Renal cortical epithelial cell (primary cell): ENCODE results near the gene ZNF780B. TPM values are rescaled to one million over a fixed set of nuclear protein-coding genes. Genes with fewer than 3 reads are reported as not detected.
"Not testable (repeated sequence)": the region's sequence is repeated elsewhere in the genome, so short reads cannot be mapped to it uniquely, and the experiment has no call there.

ENCODE experiments used
- DNase-seq: peaks from one replicate; pipeline ENCODE4 v3.0.0-alpha.2; 2011; ENCODE audit warnings: low read depth
- total RNA-seq: library from RNA; depleted of rRNA; stranded (reverse); fragments of >200 nt; gene quantifications from 2 replicates; pipeline ENCODE4 v1.2.3, GENCODE V29; 2014

The ZNF780B gene
- 4.5 and 33.2 TPM in 2 replicates for total RNA-seq

DNA sequence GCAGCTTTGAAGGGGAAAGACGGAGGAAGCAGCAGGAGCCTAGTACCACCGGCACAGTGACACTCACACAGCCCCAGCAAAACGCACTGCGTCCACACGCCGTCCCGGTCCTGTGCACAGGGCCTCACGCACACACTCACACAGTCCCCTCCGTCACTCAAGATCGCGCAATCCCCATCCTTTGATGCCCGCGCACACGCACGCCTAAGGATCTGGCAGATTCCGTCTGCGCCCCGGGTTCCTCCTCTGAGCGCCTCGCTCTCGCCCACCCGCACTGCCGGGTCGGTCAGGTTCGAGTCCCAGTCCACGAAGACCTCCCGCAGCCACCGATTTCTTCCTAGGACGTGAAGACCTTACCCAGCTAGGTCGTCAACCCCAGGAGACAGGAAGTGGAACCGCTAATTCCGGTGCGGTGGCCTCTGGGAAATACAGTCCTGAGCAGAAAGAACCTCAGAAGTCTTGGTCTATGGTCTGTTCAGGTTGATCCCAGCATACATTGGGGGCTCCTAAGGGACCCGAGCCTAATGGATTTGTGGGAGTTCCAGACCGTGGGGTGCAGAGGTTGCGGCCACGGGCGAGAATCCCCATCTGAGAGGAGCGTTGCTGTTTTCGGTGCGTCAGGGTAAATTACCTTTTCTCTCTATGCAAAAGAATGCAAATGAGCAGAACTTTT lies at the start of gene ZNF780B:
TSS of gene ZNF780B (minus strand) at position 400 of the 673 bp plus-strand sequence. CDS start 5,899 bp downstream, outside the sequence.
- DNase-seq, result peak; percentile 50

DNA sequence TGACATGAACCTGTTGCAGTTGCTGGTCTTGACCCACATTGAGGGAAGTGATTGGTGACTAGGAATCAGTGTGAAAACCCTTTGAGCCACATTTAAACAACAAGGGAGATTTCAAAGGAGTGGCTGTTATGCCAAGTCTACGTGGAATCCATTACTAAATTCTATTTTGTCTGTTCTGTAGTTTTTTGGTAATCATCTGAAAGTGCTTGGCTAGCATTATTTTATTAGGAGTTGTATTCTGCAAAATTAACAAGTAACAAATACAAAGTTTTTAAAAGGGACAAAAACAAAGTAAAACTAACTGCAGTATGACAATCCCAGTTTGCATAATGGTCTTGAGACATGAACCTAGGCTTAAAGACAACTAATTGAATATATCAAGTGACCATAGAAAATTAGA lies 48.7 kb upstream of the ZNF780B start:
- DNase-seq, result no peak

DNA sequence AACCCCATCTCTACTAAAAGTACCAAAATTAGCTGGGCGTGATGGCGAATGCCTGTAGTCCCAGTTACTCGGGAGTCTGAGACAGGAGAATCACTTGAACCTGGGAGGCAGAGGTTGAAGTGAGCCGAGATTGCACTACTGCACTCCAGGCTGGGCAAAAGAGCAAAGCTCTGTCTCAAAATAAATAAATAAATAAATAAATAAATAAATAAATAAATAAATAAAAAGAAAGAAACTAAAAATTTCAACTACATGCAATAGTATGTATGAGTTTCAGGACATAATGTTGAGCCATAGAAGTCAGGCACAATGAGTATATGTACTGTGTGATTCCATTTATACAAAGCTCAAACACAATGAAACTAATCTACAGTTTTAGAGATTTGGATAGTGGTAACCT lies 47.6 kb upstream of the ZNF780B start:
- no peak for DNase-seq

DNA sequence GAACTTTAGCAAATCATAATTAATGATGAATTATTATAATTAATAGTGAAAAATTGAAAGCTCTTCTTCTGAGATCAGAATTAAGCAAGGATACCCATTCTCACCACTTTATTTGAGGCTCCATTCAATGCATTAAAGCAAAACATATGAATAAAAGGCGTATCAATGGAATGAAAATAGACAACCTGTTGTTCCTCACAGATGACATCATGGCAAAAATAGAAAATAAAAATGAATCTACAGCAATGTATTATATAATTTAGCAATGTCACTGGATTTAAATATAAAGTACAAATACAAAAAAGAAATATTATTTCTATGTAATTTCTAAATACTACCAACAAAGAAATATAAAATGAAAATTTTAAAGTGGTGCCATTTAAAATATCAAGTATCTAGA lies 45.8 kb upstream of the ZNF780B start:
- no peak for DNase-seq

DNA sequence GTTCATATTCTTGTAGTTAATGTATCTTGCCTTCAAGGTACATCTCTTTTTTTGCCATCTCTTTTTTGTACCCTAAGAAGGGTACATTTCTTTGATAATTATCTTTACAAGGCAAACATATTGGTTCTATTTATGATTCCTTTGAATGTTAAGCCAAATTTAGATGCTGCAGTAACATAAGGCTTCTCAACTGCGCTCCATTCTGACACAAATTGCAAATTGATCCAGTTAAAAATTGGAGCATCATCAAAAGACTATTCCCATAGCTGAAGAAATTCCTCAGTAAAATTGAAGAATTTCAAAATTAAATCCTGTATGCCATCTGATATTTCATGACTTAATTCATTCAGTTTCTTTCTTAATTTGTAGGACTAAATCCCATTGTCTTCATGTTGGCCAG lies 37.4 kb upstream of the ZNF780B start:
- no peak for DNase-seq

DNA sequence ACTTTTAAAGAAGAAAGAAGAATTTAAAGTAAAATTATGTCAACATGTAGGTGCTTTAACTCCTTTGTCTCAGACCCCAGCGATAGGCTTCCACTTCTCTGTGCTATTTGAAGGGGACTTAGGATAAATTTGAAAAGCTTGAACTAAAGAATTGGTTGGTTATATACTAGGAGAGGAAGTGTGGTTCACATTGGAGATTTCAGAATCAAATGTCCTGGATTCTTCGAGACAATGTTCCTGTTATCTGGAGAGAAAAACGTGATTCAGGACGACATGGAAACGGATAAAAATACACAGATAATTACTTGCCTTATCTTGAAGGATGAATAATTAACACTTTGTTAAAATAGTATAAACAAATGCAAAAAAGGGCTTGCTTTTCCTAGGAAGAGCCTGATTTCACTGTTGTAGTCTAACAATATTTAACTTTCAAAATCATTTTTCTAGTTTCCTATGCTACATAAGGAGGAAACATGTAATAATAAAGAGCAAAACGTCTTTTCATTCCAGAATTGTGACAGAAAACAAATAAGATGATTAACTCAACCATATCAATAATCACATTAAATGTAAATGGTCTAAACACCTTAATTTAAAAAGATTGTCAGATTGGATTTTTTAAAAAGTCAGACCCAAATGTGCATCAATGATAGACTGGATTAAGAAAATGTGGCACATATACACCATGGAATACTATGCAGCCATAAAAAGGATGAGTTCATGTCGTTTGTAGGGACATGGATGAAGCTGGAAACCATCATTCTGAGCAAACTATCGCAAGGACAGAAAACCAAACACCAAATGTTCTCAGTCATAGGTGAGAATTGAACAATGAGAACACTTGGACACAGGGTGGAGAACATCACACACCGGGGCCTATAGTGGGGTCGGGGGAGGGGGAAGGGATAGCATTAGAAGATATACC lies 35.4 kb upstream of the ZNF780B start:
- no peak for DNase-seq

DNA sequence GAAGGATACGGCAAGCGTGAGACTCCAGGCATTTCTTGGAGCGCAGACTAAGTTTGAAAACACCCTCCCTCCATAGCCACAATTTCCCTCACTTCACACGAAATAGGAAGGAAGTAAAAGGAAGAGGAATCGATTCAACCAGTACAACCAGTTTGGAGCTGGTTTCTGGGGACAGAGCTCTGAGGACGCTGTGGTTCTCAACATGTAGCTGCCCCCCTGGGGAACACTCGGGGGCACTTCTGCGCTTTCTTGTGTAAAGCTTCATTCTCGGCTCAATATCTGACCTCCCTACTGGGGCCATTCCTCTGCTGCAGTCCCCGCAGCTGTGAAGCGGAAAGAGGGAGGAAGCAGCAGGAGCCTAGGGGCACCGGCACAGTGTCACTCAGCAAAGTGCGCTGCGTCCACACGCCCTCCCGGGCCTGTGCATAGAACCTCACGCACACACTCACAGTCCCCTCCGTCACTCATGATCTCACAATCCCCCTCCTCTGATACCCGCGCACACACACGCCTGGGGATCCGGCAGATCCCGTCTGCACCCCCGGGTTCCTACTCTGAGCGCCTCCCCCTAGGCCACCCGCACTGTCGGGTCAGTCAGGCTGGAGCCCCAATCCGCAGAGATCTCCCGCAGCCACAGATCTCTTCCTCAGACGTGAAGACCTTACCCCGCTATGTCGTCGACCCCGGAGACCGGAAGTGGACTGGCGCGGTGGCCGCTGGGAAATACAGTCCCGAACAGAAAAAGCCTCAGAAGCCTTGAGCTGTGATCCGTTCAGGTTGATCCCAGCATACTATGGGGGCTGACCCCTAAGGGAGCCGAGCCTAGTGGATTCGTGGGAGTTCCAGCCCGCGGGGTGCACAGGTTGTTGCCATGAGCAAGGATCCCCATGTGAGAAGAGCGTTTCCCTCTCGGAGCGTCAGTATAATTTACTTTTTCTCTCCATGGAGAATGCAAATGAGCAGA lies 34.5 kb upstream of the ZNF780B start, which contains the start of gene ZNF780A:
TSS of gene ZNF780A (minus strand) at position 703 of the 964 bp plus-strand sequence. CDS start 6,190 bp downstream, outside the sequence.
- DNase-seq, result peak; percentile 55

DNA sequence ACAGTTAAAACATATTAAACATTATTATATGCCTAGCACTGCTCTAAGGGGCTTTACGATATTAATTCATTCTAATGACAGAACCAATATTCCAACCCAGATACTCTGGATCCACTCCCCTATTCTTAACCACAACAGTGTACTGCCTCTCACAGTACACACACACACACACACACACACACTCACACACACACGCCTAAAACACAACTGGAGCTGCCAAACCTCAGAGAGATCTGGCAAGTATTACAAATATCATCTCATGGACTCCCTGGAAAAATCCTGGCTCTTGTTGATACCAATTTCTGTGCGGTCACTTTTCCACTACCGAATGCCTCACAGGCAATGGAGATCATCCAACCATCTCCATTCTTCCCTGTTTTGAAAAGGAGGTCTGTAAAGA lies 33.4 kb upstream of the ZNF780B start:
- DNase-seq, result peak; percentile 26

DNA sequence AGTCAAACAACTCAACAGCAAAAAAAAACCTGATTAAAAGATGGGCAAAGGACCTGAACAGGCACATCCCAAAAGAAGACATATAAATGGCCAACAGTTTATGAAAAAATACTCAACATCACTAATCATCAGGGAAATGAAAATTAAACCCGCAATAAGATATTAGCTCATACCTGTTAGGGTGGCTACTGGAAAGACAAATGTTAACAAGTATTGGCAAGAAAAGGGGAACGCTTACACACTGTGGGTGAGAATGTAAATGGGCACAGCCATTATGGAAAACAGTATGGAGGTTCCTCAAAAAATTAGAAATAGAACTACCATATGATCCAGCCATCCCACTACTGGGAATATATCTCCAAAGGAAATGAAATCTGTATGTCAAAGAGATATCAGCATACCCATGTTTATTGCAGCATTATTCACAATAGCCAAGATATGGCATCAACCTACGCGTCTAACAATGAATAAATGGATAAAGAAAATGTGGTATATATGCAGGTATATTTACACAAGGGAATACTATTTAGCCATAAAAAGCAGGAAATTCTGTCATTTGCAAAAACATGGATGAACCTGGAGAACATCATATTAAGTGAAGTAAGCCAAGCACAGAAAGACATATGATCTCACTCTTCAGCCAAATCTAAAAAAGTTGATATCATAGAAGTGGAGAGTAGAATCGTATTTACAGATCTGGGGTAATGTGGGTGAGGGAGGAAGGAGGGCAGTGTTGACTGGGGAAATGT lies 32.4 kb upstream of the ZNF780B start:
- DNase-seq, result no peak

DNA sequence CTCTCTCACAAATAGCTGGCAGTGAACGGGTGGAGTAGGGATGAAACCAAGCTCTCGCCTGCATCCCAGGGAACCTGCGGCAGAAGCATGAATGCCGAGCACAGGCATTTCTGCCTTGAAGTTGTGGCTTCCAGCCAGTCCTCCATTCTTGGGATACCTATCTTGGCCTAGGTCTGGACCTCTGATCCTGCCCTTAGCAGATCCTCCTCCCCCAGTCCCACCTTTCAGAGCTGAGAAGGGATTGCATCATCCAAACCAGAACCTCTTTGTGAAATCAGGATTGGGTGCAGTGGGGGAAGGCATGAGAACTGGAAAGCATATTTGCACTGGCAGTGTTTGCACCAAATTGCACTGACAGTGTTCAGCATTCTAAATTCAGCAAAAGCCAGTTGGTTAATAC lies 28.9 kb upstream of the ZNF780B start:
- no peak for DNase-seq

DNA sequence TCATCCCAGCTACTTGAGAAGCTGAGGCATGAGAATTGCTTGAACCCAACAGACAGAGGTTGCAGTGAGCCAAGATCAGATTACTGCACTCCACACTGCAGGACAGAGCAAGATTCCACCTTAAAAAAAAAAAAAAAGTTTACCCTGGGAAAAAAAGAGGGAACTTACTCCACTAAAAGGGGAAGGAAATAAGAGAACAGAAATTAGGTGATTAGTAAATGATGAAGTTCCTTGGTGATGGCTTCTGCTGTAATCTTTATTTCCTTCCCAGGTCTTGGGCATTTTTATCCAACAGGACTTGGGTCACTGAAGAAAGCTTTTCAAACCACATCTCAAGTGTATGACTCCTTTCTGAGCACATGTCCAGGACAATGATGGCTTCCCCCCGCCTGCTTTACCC lies 25.4 kb upstream of the ZNF780B start:
- DNase-seq, result no peak

DNA sequence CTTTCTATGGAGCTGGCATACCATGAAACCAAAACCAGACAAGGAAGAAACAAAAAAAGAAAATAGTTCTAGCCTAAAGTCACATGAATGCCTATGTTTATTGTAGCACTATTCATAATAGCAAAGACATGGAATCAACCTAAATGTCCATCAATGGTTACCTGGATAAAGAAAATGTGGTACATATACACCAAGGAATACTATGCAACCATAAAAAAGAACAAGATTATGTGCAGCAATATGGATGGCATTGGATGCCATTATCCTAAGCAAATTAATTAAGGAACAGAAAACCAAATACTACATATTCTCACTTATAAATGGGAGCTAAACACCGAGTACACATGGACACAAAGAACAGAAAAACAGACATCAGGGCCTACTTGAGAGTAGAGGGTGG lies 24.3 kb upstream of the ZNF780B start:
- DNase-seq, result no peak

DNA sequence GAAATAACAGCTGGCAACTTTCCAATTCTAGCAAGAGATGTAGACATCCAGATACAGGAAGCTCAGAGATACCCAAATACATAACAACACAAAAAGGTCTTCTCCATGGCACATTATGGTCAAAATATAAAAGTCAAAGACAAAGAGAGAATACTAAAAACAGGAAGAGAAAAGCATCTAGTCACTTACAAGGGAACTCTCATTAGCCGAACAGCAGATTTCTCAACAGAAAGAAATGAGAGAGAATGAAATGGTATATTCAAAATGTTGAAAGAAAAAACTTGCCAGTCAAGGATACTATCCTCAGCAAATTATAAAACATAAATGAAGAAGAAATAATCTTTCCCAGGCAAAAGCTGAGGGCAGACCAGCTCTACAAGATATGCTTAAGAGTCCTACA lies 22.3 kb upstream of the ZNF780B start:
- DNase-seq, result no peak

DNA sequence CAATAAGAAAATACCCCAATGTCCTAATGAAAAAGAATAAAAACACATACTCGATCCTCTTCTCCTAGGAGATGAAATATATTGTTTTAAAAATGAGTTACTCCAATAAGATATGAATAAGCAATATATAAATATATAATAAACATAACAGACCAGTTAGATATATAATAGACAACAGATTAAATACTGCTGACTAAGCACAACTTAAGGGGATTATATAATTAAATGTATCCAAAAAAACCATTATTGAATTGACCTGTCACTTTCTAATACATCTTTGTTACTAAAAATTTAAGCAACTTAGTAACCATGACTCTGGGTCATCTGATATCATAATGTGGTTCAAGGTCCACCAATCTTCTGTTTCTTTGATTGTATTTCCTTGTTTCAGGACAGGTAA lies 14.0 kb upstream of the ZNF780B start:
- no peak for DNase-seq

DNA sequence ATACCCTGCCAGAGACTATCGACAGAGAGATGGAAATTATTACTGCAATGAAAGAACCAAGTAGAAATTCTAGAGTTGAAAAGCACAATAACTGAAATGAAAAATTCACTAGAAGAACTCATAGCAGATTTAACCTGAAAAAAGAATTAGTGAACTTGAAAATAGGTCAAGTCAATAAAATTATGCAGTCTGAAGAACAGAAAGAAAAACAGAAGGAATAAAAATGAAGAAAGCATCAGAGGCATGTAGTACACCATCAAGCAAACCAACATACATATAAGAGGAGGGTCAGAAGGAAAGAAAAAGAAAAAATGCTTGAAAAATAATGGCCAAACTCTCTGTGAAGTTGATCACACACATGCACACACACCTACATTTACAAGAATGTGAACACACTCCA lies 3.6 kb upstream of the ZNF780B start:
- DNase-seq, result no peak

DNA sequence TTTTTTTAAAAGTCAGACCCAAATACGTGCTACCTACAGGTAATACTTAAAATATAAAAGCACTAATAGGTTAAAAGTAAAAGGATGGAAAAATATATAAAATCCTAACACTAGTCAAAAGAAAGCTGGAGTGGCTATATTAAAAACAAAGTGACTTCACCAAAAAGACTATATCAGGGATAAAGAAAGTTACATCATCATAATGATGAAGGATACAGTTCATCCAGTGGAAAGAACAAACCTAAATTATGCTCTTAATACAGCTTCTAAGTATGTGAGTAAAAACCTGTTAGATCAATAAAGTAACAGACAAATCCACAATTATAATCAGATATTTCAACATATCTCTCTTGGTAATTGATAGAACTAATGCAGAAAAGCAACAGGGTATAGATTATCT lies 1.1 kb upstream of the ZNF780B start:
- no peak for DNase-seq

DNA sequence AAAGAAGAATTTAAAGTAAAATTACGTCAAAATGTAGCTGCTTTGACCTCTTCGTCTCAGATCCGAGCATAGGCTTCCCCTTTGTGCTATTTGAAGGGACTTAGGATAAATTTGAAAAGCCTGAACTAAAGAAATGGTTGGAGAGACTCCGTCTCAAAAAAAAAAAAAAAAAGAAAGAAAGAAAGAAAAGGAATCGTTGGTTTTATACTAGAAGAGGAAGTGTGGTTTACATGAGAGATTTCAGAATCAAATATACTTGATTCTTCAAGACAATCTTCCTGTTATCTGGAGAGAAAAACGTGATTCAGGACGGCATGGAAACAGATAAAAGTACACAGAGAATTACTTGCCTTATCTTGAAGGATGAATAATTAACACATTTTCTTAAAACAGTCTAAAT lies 474 bp upstream of the ZNF780B start:
- no peak for DNase-seq

DNA sequence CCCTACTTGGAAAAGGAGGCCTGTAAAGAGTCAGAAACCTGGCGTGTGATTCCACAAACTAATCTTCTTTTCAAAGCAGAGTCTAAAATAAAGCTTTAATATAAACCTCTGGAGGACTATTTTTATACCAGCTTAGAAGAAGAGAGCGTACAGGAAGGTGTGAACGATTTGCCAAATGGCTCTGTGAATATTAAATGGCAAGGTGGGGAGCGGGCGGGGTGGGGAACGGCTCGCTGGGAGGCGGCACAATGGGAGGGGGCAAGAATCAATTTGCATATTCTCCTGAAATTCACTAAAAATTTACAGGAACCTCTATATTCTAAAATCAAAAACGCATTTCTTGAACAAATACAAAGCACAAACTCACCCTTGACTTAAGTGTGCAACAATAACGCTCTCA lies 982 bp downstream of the ZNF780B start:
- no peak for DNase-seq

DNA sequence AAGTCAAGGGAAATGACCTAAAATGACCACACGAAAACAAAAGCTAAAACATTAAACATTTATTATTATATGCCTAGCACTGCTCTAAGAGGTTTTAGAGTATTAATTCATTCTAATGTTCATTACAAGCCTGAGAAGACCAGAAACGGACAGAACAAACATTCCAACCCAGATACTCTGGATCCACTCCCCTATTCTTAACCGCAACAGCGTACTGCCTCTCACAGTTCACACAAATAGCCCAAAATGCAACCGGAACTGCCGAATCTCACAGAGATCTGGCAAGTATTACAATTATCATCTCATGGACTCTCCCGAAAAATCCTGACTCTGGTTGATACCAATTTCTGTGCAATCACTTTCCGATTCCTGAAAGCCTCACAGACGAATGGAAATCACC lies 1.4 kb downstream of the ZNF780B start:
- DNase-seq, result no peak

DNA sequence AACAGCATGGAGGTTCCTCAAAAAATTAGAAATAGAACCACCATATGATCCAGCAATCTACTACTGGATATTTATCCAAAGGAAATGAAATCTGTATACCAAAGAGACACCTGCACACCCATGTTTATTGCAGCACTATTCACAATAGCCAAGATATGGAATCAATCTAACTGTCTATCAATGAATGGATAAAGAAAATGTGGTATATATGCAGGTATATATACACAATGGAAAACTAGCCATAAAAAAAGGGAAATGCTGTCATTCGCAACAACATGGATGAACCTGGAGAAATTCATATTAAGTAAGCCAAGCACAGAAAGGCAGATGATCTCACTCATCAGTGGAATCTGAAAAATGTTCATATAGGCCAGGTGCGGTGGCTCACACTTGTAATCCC lies 2.5 kb downstream of the ZNF780B start:
- DNase-seq, result no peak

DNA sequence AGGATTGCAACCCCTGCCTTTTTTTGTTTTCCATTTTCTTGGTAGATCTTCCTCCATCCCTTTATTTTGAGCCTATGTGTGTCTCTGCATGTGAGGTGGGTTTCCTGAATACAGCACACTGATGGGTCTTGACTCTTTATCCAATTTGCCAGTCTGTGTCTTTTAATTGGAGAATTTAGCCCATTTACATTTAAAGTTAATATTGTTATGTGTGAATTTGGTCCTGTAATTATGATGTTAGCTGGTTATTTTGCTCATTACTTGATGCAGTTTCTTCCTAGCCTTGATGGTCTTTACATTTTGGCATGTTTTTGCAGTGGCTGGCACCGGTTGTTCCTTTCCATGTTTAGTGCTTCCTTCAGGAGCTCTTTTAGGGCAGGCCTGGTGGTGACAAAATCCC lies 14.3 kb downstream of the ZNF780B start:
- not testable (repeated sequence) for DNase-seq
